Dendritic cell treated with granulocyte-macrophage colony-stimulating factor and Interleukin-4, amounts not matched to agents 40 ng/mL and 50 ng/mL, for 4 days (primary cell): ENCODE results near the gene RASAL2.

Experiments used
- H3K27ac Mint-ChIP-seq: one replicate; pipeline ENCODE4 v1.8.0; 2022; ENCODE audit warnings: mild to moderate bottlenecking, mixed read lengths
- H3K27me3 Mint-ChIP-seq: one replicate; pipeline ENCODE4 v1.8.0; 2022; ENCODE audit warnings: mild to moderate bottlenecking, mixed read lengths
- H3K36me3 Mint-ChIP-seq: one replicate; pipeline ENCODE4 v1.8.0; 2022; ENCODE audit warnings: low read depth, mixed read lengths
- H3K4me1 Mint-ChIP-seq: one replicate; pipeline ENCODE4 v1.8.0; 2022; ENCODE audit warnings: low read depth, mixed read lengths
- H3K4me3 Mint-ChIP-seq: one replicate; pipeline ENCODE4 v1.8.0; 2022; ENCODE audit warnings: mild to moderate bottlenecking, moderate library complexity, mixed read lengths
- H3K9me3 Mint-ChIP-seq: one replicate; pipeline ENCODE4 v1.8.0; 2022; ENCODE audit warnings: mixed read lengths
- intact Hi-C: fragments of 100-400 bp; cut with micrococcal nuclease; formaldehyde crosslinking; loops from one replicate; pipeline ENCODE4 v1.15.0; 2022

The RASAL2 gene

DNA sequence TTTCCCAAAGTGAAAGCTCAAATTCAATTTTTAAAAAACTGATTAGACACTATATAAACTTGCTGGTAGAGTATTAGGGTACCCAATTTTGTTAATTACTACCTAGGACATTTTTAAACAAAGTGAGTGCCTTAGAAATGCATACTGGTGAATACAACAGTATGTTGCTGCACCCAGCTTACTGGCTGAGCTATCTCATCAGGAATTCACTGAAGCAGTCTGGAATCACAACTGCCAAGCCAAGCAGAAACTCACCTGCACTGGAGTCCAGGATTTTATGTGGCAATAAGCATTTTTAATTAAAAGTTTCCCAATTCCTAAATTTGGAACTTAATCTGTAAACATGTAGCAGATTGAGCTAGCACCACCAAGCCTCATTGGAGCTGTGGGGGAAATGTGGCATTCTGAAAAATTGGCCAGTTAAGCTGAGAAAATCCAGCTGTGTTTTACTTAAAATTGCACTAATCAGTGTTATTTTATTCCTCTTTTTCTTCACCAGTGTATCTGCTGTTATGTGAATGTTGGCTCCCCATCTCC lies 341.1 kb downstream of the RASAL2 start:
- H3K9me3 Mint-ChIP-seq = no peaks in the 10 kb centered on the region
- H3K27ac Mint-ChIP-seq = no peak overlapping the region
- H3K4me3 Mint-ChIP-seq = no peak overlapping the region
- H3K4me1 Mint-ChIP-seq = no peaks in the 10 kb centered on the region
- intact Hi-C loops = no loop called here
- no peaks in the 10 kb centered on the region for H3K27me3 Mint-ChIP-seq
- peaks cover 9% of the 10 kb centered on the region for H3K36me3 Mint-ChIP-seq

GRCh38 chr1:178436899-178437298 lies 343.0 kb downstream of the RASAL2 start:
- no peaks in the 10 kb centered on the region for H3K9me3 Mint-ChIP-seq
- no peak overlapping the region for H3K27ac Mint-ChIP-seq
- no peaks in the 10 kb centered on the region for H3K4me1 Mint-ChIP-seq
- no peak overlapping the region for H3K4me3 Mint-ChIP-seq
- H3K27me3 Mint-ChIP-seq = no peaks in the 10 kb centered on the region
- intact Hi-C loops = no loop called here
- H3K36me3 Mint-ChIP-seq = peaks cover 25% of the 10 kb centered on the region

DNA sequence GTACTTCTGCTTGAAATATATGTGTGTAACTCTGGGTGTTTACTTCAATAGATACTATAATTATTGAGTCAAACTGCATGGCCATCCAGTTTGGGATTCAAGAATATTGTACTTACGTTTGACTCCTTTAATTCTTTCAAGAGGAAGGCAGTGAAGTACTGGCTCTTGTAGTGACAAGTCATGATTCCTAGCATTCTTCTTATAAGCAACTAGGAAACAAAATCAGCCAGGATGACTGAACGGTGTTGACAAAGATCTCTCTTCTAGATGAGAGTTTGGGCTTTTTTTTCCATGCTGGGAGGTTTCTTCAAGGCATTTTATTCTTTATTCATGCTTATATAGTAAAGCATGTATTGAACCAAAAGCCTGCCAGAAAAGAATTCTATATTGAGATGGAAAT lies 344.5 kb downstream of the RASAL2 start:
- intact Hi-C loops = no loop called here
- Mint-ChIP-seq H3K4me1 (no peaks in the 10 kb centered on the region), H3K27ac (no peak overlapping the region), H3K36me3 (peaks cover 39% of the 10 kb centered on the region), H3K9me3 (no peaks in the 10 kb centered on the region), H3K27me3 (no peaks in the 10 kb centered on the region), H3K4me3 (no peak overlapping the region)

DNA sequence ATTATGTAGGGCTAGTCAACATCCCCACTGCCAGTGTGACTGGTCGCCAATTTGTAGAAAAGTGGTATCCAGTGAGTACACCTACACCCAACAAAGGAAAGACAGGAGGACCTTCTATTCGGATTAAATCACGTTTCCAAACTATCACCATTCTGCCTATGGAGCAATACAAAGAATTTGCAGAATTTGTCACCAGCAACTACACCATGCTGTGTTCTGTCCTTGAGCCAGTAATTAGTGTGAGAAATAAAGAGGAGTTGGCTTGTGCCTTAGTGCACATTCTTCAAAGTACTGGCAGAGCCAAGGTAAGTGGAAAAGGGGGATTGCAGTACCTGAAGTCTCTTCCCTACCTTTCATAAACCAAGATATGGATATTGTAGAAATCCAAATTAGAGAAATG lies 349.0 kb downstream of the RASAL2 start:
- Mint-ChIP-seq H3K36me3 (peaks cover 79% of the 10 kb centered on the region), H3K27me3 (no peaks in the 10 kb centered on the region), H3K4me3 (no peak overlapping the region), H3K4me1 (no peaks in the 10 kb centered on the region), H3K27ac (no peak overlapping the region), H3K9me3 (no peaks in the 10 kb centered on the region)
- intact Hi-C loops = no loop called here

DNA sequence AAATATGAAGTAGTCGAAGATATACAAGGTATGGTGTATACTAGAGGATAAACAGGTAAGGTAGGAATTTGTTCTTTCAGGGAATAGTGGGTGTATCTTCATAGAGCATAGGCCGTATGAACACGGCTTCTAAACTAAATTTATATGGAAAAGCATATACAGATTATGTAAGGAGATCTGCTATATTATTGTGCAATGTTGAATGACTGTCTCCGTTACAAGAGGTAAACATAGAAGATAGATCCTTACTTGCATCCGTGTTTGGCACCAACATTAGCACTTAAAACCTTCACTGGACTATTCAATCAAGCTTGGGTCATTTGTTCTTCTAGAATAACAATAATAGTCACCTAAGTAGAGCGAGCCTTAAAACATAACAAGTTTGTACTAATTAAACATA lies 357.0 kb downstream of the RASAL2 start:
- intact Hi-C loops = no loop called here
- H3K4me3 Mint-ChIP-seq = no peak overlapping the region
- no peak overlapping the region for H3K27ac Mint-ChIP-seq
- no peaks in the 10 kb centered on the region for H3K4me1 Mint-ChIP-seq
- H3K36me3 Mint-ChIP-seq = peaks cover 69% of the 10 kb centered on the region
- H3K9me3 Mint-ChIP-seq = no peaks in the 10 kb centered on the region
- H3K27me3 Mint-ChIP-seq = no peaks in the 10 kb centered on the region

DNA sequence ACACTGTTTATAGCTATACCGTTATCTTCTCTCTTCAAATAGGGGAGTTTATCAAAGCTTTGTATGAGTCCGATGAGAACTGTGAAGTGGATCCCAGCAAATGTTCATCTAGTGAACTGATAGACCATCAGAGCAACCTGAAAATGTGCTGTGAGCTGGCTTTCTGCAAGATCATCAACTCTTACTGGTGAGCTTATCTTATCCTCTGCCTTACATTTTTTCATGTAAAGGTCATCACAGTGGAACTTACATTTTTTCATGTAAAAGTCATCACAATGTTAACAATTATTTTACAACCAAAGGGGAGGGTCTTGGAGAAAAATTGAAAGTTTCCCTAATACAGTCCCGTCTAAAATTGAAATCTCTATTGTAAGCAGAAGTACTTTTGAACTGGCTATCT lies 357.6 kb downstream of the RASAL2 start:
- Mint-ChIP-seq H3K27ac (no peak overlapping the region), H3K4me1 (no peaks in the 10 kb centered on the region), H3K36me3 (peaks cover 70% of the 10 kb centered on the region)

GRCh38 chr1:178452013-178452412 lies 358.1 kb downstream of the RASAL2 start:
- Mint-ChIP-seq H3K27ac (no peak overlapping the region), H3K36me3 (peaks cover 70% of the 10 kb centered on the region), H3K9me3 (no peaks in the 10 kb centered on the region), H3K27me3 (no peaks in the 10 kb centered on the region), H3K4me3 (no peak overlapping the region), H3K4me1 (no peaks in the 10 kb centered on the region)
- intact Hi-C loops = no loop called here

More for the DNA sequence above, 357.6 kb downstream of the RASAL2 start:
- no peaks in the 10 kb centered on the region for H3K9me3 Mint-ChIP-seq
- H3K27me3 Mint-ChIP-seq = no peaks in the 10 kb centered on the region
- H3K4me3 Mint-ChIP-seq = no peak overlapping the region
- intact Hi-C loops = no loop called here

- Mint-ChIP-seq H3K4me3 (no peak overlapping the region), H3K4me1 (no peaks in the 10 kb centered on the region), H3K9me3 (no peaks in the 10 kb centered on the region), H3K27me3 (no peaks in the 10 kb centered on the region), H3K36me3 (peaks cover 76% of the 10 kb centered on the region), H3K27ac (no peak overlapping the region)
- intact Hi-C loops = no loop called here
These were observed 362.6 kb downstream of the RASAL2 start for GRCh38 chr1:178456472-178456871.

DNA sequence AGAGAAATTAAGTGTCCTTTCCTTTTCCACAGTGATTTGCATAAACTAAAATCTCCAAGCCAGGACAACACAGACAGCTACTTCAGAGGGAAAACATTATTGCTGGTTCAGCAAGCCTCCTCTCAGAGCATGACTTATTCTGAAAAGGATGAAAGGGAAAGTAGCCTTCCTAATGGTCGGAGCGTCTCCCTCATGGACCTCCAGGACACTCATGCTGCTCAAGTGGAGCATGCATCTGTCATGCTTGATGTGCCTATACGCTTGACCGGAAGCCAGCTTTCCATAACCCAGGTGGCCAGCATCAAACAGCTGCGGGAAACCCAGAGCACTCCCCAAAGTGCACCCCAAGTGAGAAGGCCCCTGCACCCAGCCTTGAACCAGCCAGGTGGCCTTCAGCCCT lies 363.7 kb downstream of the RASAL2 start:
- H3K27ac Mint-ChIP-seq = no peak overlapping the region
- H3K27me3 Mint-ChIP-seq = no peaks in the 10 kb centered on the region
- peaks cover 66% of the 10 kb centered on the region for H3K36me3 Mint-ChIP-seq
- H3K9me3 Mint-ChIP-seq = no peaks in the 10 kb centered on the region
- H3K4me1 Mint-ChIP-seq = no peaks in the 10 kb centered on the region
- no peak overlapping the region for H3K4me3 Mint-ChIP-seq
- intact Hi-C loops = no loop called here

- intact Hi-C loops = no loop called here
- no peaks in the 10 kb centered on the region for H3K27me3 Mint-ChIP-seq
- peaks cover 60% of the 10 kb centered on the region for H3K36me3 Mint-ChIP-seq
- no peaks in the 10 kb centered on the region for H3K4me1 Mint-ChIP-seq
- H3K27ac Mint-ChIP-seq = no peak overlapping the region
- H3K4me3 Mint-ChIP-seq = no peak overlapping the region
- no peaks in the 10 kb centered on the region for H3K9me3 Mint-ChIP-seq
These were observed 364.3 kb downstream of the RASAL2 start for GRCh38 chr1:178458203-178458602.

- H3K27me3 Mint-ChIP-seq = no peaks in the 10 kb centered on the region
- H3K4me3 Mint-ChIP-seq = no peak overlapping the region
- H3K9me3 Mint-ChIP-seq = no peaks in the 10 kb centered on the region
- H3K36me3 Mint-ChIP-seq = peaks cover 56% of the 10 kb centered on the region
- intact Hi-C loops = no loop called here
- H3K27ac Mint-ChIP-seq = no peak overlapping the region
- no peaks in the 10 kb centered on the region for H3K4me1 Mint-ChIP-seq
These were observed 367.2 kb downstream of the RASAL2 start for GRCh38 chr1:178461104-178461503.

DNA sequence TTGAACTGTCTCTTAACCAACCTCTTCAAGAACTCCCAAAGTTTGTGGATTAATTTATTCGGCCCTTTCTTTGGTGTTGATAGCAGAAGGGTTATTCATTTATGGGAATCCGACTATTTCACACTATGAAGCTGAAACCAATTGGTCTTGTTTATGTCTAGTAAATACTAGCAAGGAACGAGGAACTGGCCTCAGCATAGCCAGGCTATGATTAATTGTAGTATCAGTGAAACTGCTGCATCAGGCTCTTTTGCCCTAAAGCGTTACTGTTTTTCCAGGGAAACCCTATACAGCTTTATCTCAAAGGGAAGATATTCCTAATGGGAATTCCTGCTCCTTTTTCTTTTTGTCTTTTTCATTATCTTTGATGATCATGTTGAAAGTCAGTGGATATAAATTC lies 367.8 kb downstream of the RASAL2 start:
- Mint-ChIP-seq H3K4me1 (no peaks in the 10 kb centered on the region), H3K27me3 (no peaks in the 10 kb centered on the region), H3K9me3 (no peaks in the 10 kb centered on the region), H3K36me3 (peaks cover 56% of the 10 kb centered on the region), H3K27ac (no peak overlapping the region), H3K4me3 (no peak overlapping the region)
- intact Hi-C loops = no loop called here

GRCh38 chr1:178464141-178464540 lies 370.2 kb downstream of the RASAL2 start:
- Mint-ChIP-seq H3K4me3 (no peak overlapping the region), H3K4me1 (no peaks in the 10 kb centered on the region), H3K36me3 (peaks cover 56% of the 10 kb centered on the region), H3K27me3 (no peaks in the 10 kb centered on the region), H3K27ac (no peak overlapping the region), H3K9me3 (no peaks in the 10 kb centered on the region)
- intact Hi-C loops = no loop called here

- no peaks in the 10 kb centered on the region for H3K9me3 Mint-ChIP-seq
- peaks cover 60% of the 10 kb centered on the region for H3K36me3 Mint-ChIP-seq
- no peaks in the 10 kb centered on the region for H3K4me1 Mint-ChIP-seq
- no peak overlapping the region for H3K27ac Mint-ChIP-seq
- H3K4me3 Mint-ChIP-seq = no peak overlapping the region
- intact Hi-C loops = no loop called here
- H3K27me3 Mint-ChIP-seq = no peaks in the 10 kb centered on the region
These were observed 370.7 kb downstream of the RASAL2 start for GRCh38 chr1:178464566-178464965.

DNA sequence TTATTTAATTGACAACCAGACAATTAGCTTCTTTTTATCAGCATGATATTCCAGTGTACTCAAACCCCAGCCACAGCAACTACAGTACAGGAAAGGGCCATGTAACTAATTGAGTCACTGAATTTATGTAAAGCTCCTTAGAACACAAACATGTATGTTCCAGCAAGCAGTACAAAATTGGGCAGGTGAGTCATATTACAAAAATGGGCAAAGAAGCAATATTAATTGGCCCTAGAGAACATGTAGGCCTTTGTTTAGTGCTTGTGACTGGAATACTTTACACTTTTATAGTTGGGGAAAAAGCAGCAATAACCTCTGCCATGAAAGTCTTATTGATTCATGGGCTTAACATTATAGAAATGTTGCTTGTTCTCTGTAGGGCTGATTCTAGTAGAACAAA lies 371.1 kb downstream of the RASAL2 start:
- intact Hi-C loops = no loop called here
- Mint-ChIP-seq H3K36me3 (peaks cover 61% of the 10 kb centered on the region), H3K4me3 (no peak overlapping the region), H3K4me1 (no peaks in the 10 kb centered on the region), H3K9me3 (no peaks in the 10 kb centered on the region), H3K27me3 (no peaks in the 10 kb centered on the region), H3K27ac (no peak overlapping the region)
